H1 (cell line): Measurements from ENCODE around the gene ARHGEF3. TPM values are rescaled to one million over a fixed set of nuclear protein-coding genes. Genes with fewer than 3 reads are reported as not detected.

Experiments
- CTCF ChIA-PET: fragments of 300-600 bp; sonication (Branson Sonifier 250); formaldehyde crosslinking; loops from one replicate; lab custom pipeline; 2021; ENCODE audit not compliant: partially characterized antibody; lab: Charles Lee
- POLR2A ChIA-PET: fragments of 300-600 bp; sonication (Branson Sonifier 250); formaldehyde crosslinking; loops from one replicate; lab custom pipeline; 2021; ENCODE audit warnings: inconsistent platforms; ENCODE audit not compliant: partially characterized antibody; lab: Charles Lee
- DNase-seq, 2 experiments: peaks; one replicate each; pipeline versions ENCODE4 v3.0.0 to v3.0.0-alpha.2; 2010 to 2022; ENCODE audit warnings: low spot score in 2 of 2, low read depth in 1 of 2, mixed read lengths in 1 of 2
- FAIRE-seq: peaks from 2 replicates; lab custom pipeline; 2011; peaks lifted over from hg19 to GRCh38; lab: Jason Lieb, UNC
- H2AFZ ChIP-seq: 2 replicates; pipeline ENCODE4 v1.8.1; 2012; ENCODE audit warnings: low read length, inconsistent platforms
- H2AK5ac ChIP-seq: 2 replicates; pipeline ENCODE4 v1.6.1; 2013; ENCODE audit warnings: low read depth, low read length
- H2BK120ac ChIP-seq: replicated peaks from 2 replicates; pipeline ENCODE3; 2013; ENCODE audit warnings: low read depth, low read length, inconsistent platforms
- H2BK12ac ChIP-seq: 2 replicates; pipeline ENCODE4 v1.6.1; 2013; ENCODE audit warnings: low read depth, low read length
- H2BK15ac ChIP-seq: 2 replicates; pipeline ENCODE4 v1.6.1; 2013; ENCODE audit warnings: low read length
- H2BK20ac ChIP-seq: 2 replicates; pipeline ENCODE4 v1.6.1; 2013; ENCODE audit warnings: low read length
- H2BK5ac ChIP-seq: 2 replicates; pipeline ENCODE4 v1.6.1; 2013; ENCODE audit warnings: low read depth, low read length
- H3K14ac ChIP-seq: 2 replicates; pipeline ENCODE4 v1.6.1; 2013; ENCODE audit warnings: inconsistent platforms; ENCODE audit not compliant: insufficient read length
- H3K18ac ChIP-seq: 2 replicates; pipeline ENCODE4 v1.6.1; 2013; ENCODE audit warnings: low read length; ENCODE audit errors: extremely low read depth
- H3K23ac ChIP-seq: 2 replicates; pipeline ENCODE4 v1.6.1; 2013; ENCODE audit warnings: inconsistent platforms; ENCODE audit not compliant: insufficient read length
- H3K23me2 ChIP-seq: 2 replicates; pipeline ENCODE4 v1.6.1; 2013; ENCODE audit warnings: low read depth, low read length
- H3K27ac ChIP-seq: 2 replicates; pipeline ENCODE4 v1.6.1; 2011; ENCODE audit warnings: low read depth, low read length, inconsistent platforms
- H3K27me3 ChIP-seq, 4 experiments: replicated peaks in 1 of 4; 1 replicate in 1 of 4; 2 replicates in 3 of 4; pipeline versions ENCODE4 v1.6.1 to v1.8.1; 2011 to 2013; ENCODE audit warnings: low read length in 3 of 4, mild to moderate bottlenecking in 3 of 4, inconsistent platforms in 2 of 4, mixed read lengths in 2 of 4, moderate library complexity in 1 of 4; ENCODE audit not compliant: control insufficient read depth in 3 of 4, insufficient read depth in 3 of 4; ENCODE audit errors: extremely low read depth in 1 of 4
- H3K36me3 ChIP-seq, 4 experiments: 2 replicates each; pipeline versions ENCODE4 v1.6.1 to v1.8.1; 2011 to 2013; ENCODE audit warnings: mild to moderate bottlenecking in 4 of 4, low read length in 3 of 4, moderate library complexity in 2 of 4, control low read depth in 1 of 4, inconsistent platforms in 1 of 4; ENCODE audit not compliant: insufficient read depth in 4 of 4, control insufficient read depth in 2 of 4
- H3K4ac ChIP-seq: replicated peaks from 2 replicates; pipeline ENCODE3; 2013; ENCODE audit warnings: low read length, low read depth, mixed read lengths, inconsistent platforms; ENCODE audit not compliant: insufficient read length
- H3K4me1 ChIP-seq, 4 experiments: replicated peaks in 1 of 4; 1 replicate in 1 of 4; 2 replicates in 3 of 4; pipeline versions ENCODE4 v1.6.1 to v1.8.1; 2011 to 2013; ENCODE audit warnings: low read length in 3 of 4, inconsistent platforms in 2 of 4, mixed read lengths in 1 of 4; ENCODE audit not compliant: insufficient read depth in 4 of 4, control insufficient read depth in 3 of 4
- H3K4me2 ChIP-seq, 2 experiments: 2 replicates each; pipeline versions ENCODE4 v1.6.1 to v1.8.1; 2011 to 2013; ENCODE audit warnings: low read depth in 2 of 2, low read length in 2 of 2, control low read depth in 1 of 2, inconsistent platforms in 1 of 2, mild to moderate bottlenecking in 1 of 2; ENCODE audit not compliant: insufficient read depth in 1 of 2
- H3K4me3 ChIP-seq, 4 experiments: fragments of 200-600, 300-600 bp in 1 of 4; sonication (generic), shearing (Covaris generic), sonication (Bioruptor Twin) in 1 of 4; 2 replicates each; pipeline versions ENCODE4 v1.5.1 to v1.8.1; 2011 to 2016; ENCODE audit warnings: low read length in 4 of 4, low read depth in 3 of 4, control low read depth in 2 of 4, inconsistent platforms in 2 of 4, mild to moderate bottlenecking in 2 of 4, mixed read lengths in 1 of 4, moderate library complexity in 1 of 4; ENCODE audit not compliant: insufficient read depth in 2 of 4; ENCODE audit errors: extremely low read depth in 1 of 4
- H3K56ac ChIP-seq: replicated peaks from 2 replicates; pipeline ENCODE3; 2013; ENCODE audit warnings: low read depth, mild to moderate bottlenecking, mixed read lengths, low read length, inconsistent platforms; ENCODE audit not compliant: insufficient read length
- H3K79me1 ChIP-seq: 2 replicates; pipeline ENCODE4 v1.6.1; 2013; ENCODE audit warnings: low read depth, low read length, control low read depth
- H3K79me2 ChIP-seq, 2 experiments: 2 replicates each; pipeline versions ENCODE4 v1.6.1 to v1.8.1; 2012 to 2013; ENCODE audit warnings: low read length in 2 of 2, mild to moderate bottlenecking in 2 of 2, inconsistent platforms in 1 of 2; ENCODE audit not compliant: insufficient read depth in 2 of 2, control insufficient read depth in 1 of 2
- H3K9ac ChIP-seq, 4 experiments: replicated peaks in 1 of 4; 1 replicate in 1 of 4; 2 replicates in 3 of 4; pipeline versions ENCODE4 v1.6.1 to v1.8.1; 2011 to 2013; ENCODE audit warnings: low read depth in 3 of 4, low read length in 3 of 4, control low read depth in 2 of 4, mild to moderate bottlenecking in 2 of 4, moderate library complexity in 2 of 4, inconsistent platforms in 1 of 4; ENCODE audit errors: extremely low read depth in 1 of 4
- H3K9me3 ChIP-seq, 2 experiments: 2 replicates each; pipeline versions ENCODE4 v1.6.1 to v1.8.1; 2012 to 2013; ENCODE audit warnings: mild to moderate bottlenecking in 2 of 2, moderate library complexity in 2 of 2, control low read depth in 1 of 2, inconsistent platforms in 1 of 2, low read depth in 1 of 2, low read length in 1 of 2, mixed read lengths in 1 of 2; ENCODE audit not compliant: insufficient read depth in 2 of 2
- H4K20me1 ChIP-seq, 2 experiments: replicated peaks in 1 of 2; 2 replicates each; pipeline versions ENCODE3 to v1.8.1; 2011 to 2013; ENCODE audit warnings: inconsistent platforms in 2 of 2, low read length in 2 of 2, mild to moderate bottlenecking in 1 of 2; ENCODE audit not compliant: insufficient read depth in 2 of 2, control insufficient read depth in 1 of 2
- H4K5ac ChIP-seq: 2 replicates; pipeline ENCODE4 v1.6.1; 2013; ENCODE audit warnings: low read length, low read depth, mixed read lengths, inconsistent platforms; ENCODE audit not compliant: insufficient read length
- H4K8ac ChIP-seq: 2 replicates; pipeline ENCODE4 v1.8.0; 2013; ENCODE audit warnings: mild to moderate bottlenecking, moderate library complexity, low read length, inconsistent platforms; ENCODE audit not compliant: insufficient read depth; ENCODE audit errors: extremely low read depth
- H4K91ac ChIP-seq: replicated peaks from 2 replicates; pipeline ENCODE3; 2013; ENCODE audit warnings: low read length, mixed read lengths, inconsistent platforms; ENCODE audit not compliant: insufficient read length
- ATF2 ChIP-seq: IDR thresholded peaks from 2 replicates; pipeline ENCODE4 v1.6.1; 2012; ENCODE audit warnings: low read length, inconsistent platforms
- ATF3 ChIP-seq: IDR thresholded peaks from 2 replicates; pipeline ENCODE4 v1.6.1; 2011; ENCODE audit warnings: low read depth, mild to moderate bottlenecking, low read length; ENCODE audit not compliant: insufficient read depth
- BACH1 ChIP-seq: IDR thresholded peaks from 2 replicates; pipeline ENCODE4 v1.6.1; 2012; ENCODE audit warnings: low read length, improper control_type of control experiment
- JUN ChIP-seq: IDR thresholded peaks from 2 replicates; pipeline ENCODE4 v1.6.1; 2011; ENCODE audit warnings: low read depth, mild to moderate bottlenecking, improper control_type of control experiment, low read length
- PHF8 ChIP-seq: fragments of 200-600 bp; sonication (generic); conservative IDR thresholded peaks from 2 replicates; pipeline ENCODE4 v1.7.1; 2012; ENCODE audit warnings: low read depth, mild to moderate bottlenecking, inconsistent platforms, low read length, moderate library complexity
- RXRA ChIP-seq: IDR thresholded peaks from 2 replicates; pipeline ENCODE4 v1.6.1; 2011; ENCODE audit warnings: low read depth, mild to moderate bottlenecking, low read length, moderate library complexity; ENCODE audit not compliant: insufficient read depth
- USF2 ChIP-seq: IDR thresholded peaks from 2 replicates; pipeline ENCODE4 v1.6.1; 2011; ENCODE audit warnings: low read length, improper control_type of control experiment
- WGBS, 2 experiments: shearing (Covaris generic) in 1 of 2; methylation state at CpG; one replicate each; pipeline versions ENCODE4 v1.1.6 to v1.1.7; 2013 to 2015; ENCODE audit warnings: low lambda C conversion rate in 2 of 2, mixed read lengths in 2 of 2, inconsistent platforms in 1 of 2, low coverage in 1 of 2, missing lambda C conversion rate in 1 of 2; ENCODE audit not compliant: insufficient replicate concordance in 2 of 2, insufficient coverage in 1 of 2, insufficient read length in 1 of 2; ENCODE audit errors: extremely low coverage in 1 of 2, missing lambda C conversion rate in 1 of 2; 5-methylcytosine and 5-hydroxymethylcytosine counted together
- polyA plus RNA-seq, 7 experiments: library from polyadenylated mRNA; depleted of rRNA in 3 of 7; stranded (reverse) in 5 of 7; unstranded in 2 of 7; fragments of >200 nt in 5 of 7; fragments of 200-250 nt in 2 of 7; gene quantifications; 1 replicate in 5 of 7; 2 replicates in 1 of 7; 4 replicates in 1 of 7; pipeline versions ENCODE4 v1.2.1 to v1.2.3, GENCODE V29; 2011 to 2013; ENCODE audit warnings: missing spikeins in 2 of 7, mixed read lengths in 2 of 7
- total RNA-seq: library from RNA; stranded (reverse); fragmentation: NEBNext Ultra II Directional; extraction: Animal tissue kit (Norgen Biotek cat#: 25700); gene quantifications from 2 replicates; pipeline ENCODE4 v1.2.1, GENCODE V29; 2021

Gene ARHGEF3
- total and polyA plus RNA-seq, 2 of the 8 experiments (the other 6 are each of a cell fraction or from before 2014, with no cell fraction given), result 2.8 to 6.0 TPM

GRCh38 chr3:56810577-56811545 is 9.1 kb upstream of the ARHGEF3 start:
- Histone ChIP-seq H2BK20ac (no peak overlapping the region), H4K91ac (no peak overlapping the region), H3K36me3 (no peaks in the 10 kb centered on the region), H3K9ac (no peak overlapping the region), H3K9me3 (no peaks in the 10 kb centered on the region), H3K56ac (no peak overlapping the region), H4K5ac (no peak overlapping the region), H3K4ac (no peak overlapping the region), H3K4me1 (no peaks in the 10 kb centered on the region), H4K20me1 (no peaks in the 10 kb centered on the region), H3K18ac (no peak overlapping the region), H3K23me2 (no peaks in the 10 kb centered on the region), H3K4me2 (no peak overlapping the region), H3K27ac (no peak overlapping the region), H2BK120ac (no peak overlapping the region), H3K4me3 (no peak overlapping the region), H2BK12ac (no peak overlapping the region), H3K27me3 (no peaks in the 10 kb centered on the region), H4K8ac (no peak overlapping the region), H2BK15ac (no peak overlapping the region), H3K79me2 (no peaks in the 10 kb centered on the region), H3K23ac (no peak overlapping the region), H3K79me1 (no peaks in the 10 kb centered on the region), H2BK5ac (no peak overlapping the region), H3K14ac (no peak overlapping the region), H2AFZ (no peak overlapping the region), H2AK5ac (no peak overlapping the region)
- CTCF ChIA-PET, result interaction anchor here (1.0 to 9.0 kb wide), 5 partner anchors 9 to 103 kb away, joined by 3 to 92 read pairs (median 5); partner anchors contain the start of gene ARHGEF3
- no peak for FAIRE-seq
- 86% methylated on average over 6 of the region's 6 CpGs; no CpG with 5 or more reads in 1 of the 2 experiments for WGBS, 2 experiments
- DNase-seq, result no peak
- POLR2A ChIA-PET, result interaction anchor here (1.0 kb wide), 2 partner anchors 12 to 13 kb away, joined by 3 read pairs; no protein-coding TSS in a partner anchor
- TF ChIP-seq BACH1, result no peak
- TF ChIP-seq JUN, result no peak
- TF ChIP-seq RXRA, result no peak
- TF ChIP-seq USF2, result no peak
- no peak for TF ChIP-seq ATF3
- TF ChIP-seq PHF8, result no peak
- TF ChIP-seq ATF2, result no peak
